CD4-positive, alpha-beta T cell (primary cell): ENCODE measurements around the gene VSIG10L2. TPM values are rescaled to one million over a fixed set of nuclear protein-coding genes. Genes with fewer than 3 reads are reported as not detected.

Experiments used
- ATAC-seq: fragments of 200-7000 bp; cut with Tn5 transposase; one replicate; pipeline ENCODE4 v1.10.0; 2022; ENCODE audit warnings: mild to moderate bottlenecking; ENCODE audit not compliant: poor library complexity
- CTCF ChIA-PET: fragments of 350-600 bp; sonication (Branson Sonifier 250); formaldehyde crosslinking; loops from one replicate; lab custom pipeline; 2021; ENCODE audit warnings: antibody characterized with exemption, inconsistent platforms; lab: Charles Lee
- POLR2A ChIA-PET: fragments of 350-600 bp; sonication (Branson Sonifier 250); formaldehyde crosslinking; loops from one replicate; lab custom pipeline; 2021; ENCODE audit warnings: antibody characterized with exemption, inconsistent platforms; lab: Charles Lee
- DNase-seq, 14 experiments: peaks; one replicate each; pipeline ENCODE4 v3.0.0-alpha.2; 2013 to 2020; ENCODE audit warnings: mixed read lengths in 2 of 14
- H3K27ac ChIP-seq, 2 donors: one replicate each; pipeline versions ENCODE4 v1.5.1 to v1.7.0; 2013; ENCODE audit warnings: low read length in 2 of 2, low read depth in 1 of 2, mild to moderate bottlenecking in 1 of 2
- H3K27me3 ChIP-seq, 2 experiments: 1 replicate in 1 of 2; 2 replicates in 1 of 2; pipeline versions ENCODE4 v1.6.1 to v1.7.0; 2013; ENCODE audit warnings: low read length in 2 of 2, control low read depth in 1 of 2, mild to moderate bottlenecking in 1 of 2, moderate library complexity in 1 of 2; ENCODE audit not compliant: insufficient read depth in 2 of 2, control insufficient read depth in 1 of 2
- H3K36me3 ChIP-seq: one replicate; pipeline ENCODE4 v1.6.1; 2013; ENCODE audit warnings: low read length, control low read depth; ENCODE audit not compliant: insufficient read depth
- H3K4me1 ChIP-seq: one replicate; pipeline ENCODE4 v1.6.1; 2013; ENCODE audit warnings: low read length, control low read depth; ENCODE audit not compliant: insufficient read depth
- H3K4me3 ChIP-seq: one replicate; pipeline ENCODE4 v1.5.1; 2013; ENCODE audit warnings: mild to moderate bottlenecking, low read length, moderate library complexity
- H3K9me3 ChIP-seq, 2 experiments: 1 replicate in 1 of 2; 2 replicates in 1 of 2; pipeline versions ENCODE4 v1.6.1 to v1.7.0; 2013; ENCODE audit warnings: low read length in 2 of 2, mild to moderate bottlenecking in 2 of 2, control low read depth in 1 of 2, moderate library complexity in 1 of 2; ENCODE audit not compliant: control insufficient read depth in 1 of 2, insufficient read depth in 1 of 2
- H3K27ac Mint-ChIP-seq: one replicate; pipeline ENCODE4 v1.8.0; 2020; ENCODE audit warnings: mixed read lengths
- H3K27me3 Mint-ChIP-seq: one replicate; pipeline ENCODE4 v1.8.0; 2021; ENCODE audit warnings: mixed read lengths
- H3K36me3 Mint-ChIP-seq: one replicate; pipeline ENCODE4 v1.8.0; 2021; ENCODE audit warnings: low read depth, mixed read lengths
- H3K4me1 Mint-ChIP-seq: one replicate; pipeline ENCODE4 v1.8.0; 2021; ENCODE audit warnings: low read depth, mixed read lengths
- H3K4me3 Mint-ChIP-seq: one replicate; pipeline ENCODE4 v1.8.0; 2020; ENCODE audit warnings: mild to moderate bottlenecking, mixed read lengths
- H3K9me3 Mint-ChIP-seq: one replicate; pipeline ENCODE4 v1.8.0; 2020; ENCODE audit warnings: mixed read lengths
- intact Hi-C, 2 experiments: fragments of 100-400 bp; cut with DNase I in 1 of 2; cut with micrococcal nuclease in 1 of 2; formaldehyde crosslinking; loops; one replicate each; pipeline versions ENCODE4 v1.15.1 to v1.9.0; 2023 to 2025; cut with DNase I, micrococcal nuclease
- total RNA-seq, 174 experiments: library from RNA in 2 of 174; stranded (reverse) in 2 of 174; gene quantifications; one replicate each; pipeline ENCODE4 v1.2.3 and lab custom pipeline; 2021 to 2026
- TF ChIP-seq, protein P1 (sequence below): fragments of 200-600 bp; IDR thresholded peaks from one replicate; pipeline ENCODE4 v1.8.0; 2022; ENCODE audit warnings: antibody characterized with exemption, mild to moderate bottlenecking

Gene VSIG10L2
- total RNA-seq, 2 experiments from 2014 or later = not detected

DNA sequence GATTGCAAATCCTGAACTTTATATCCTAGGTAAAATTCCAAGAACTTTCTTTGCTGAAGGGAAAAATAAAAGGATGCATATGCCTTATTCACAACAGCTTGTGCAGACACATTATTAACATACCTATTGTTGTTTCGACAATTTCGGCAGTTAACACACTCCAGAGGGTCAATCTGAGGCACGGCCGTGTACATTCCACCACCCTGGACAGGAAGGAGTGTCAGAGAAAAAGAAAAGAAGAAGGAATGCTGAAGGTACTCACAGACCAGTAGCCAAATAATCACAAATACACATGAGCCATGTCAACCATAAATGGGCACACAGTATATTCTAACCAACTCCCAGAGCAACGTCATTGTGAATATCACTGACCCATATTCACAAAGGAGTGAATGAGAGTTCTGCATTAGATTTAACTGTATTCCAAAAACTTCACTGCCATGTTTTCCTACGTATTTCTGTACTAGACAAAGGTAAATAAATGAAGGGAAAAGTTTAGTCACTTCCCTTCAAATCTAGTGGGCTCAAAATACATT lies 32.4 kb downstream of the VSIG10L2 start:
- Histone ChIP-seq H3K4me3 (no peak overlapping the region), H3K36me3 (no peaks in the 10 kb centered on the region), H3K9me3 (no peaks in the 10 kb centered on the region), H3K27ac (no peak overlapping the region), H3K27me3 (no peaks in the 10 kb centered on the region), H3K4me1 (no peaks in the 10 kb centered on the region)
- peaks cover 7% of the 10 kb centered on the region for H3K36me3 Mint-ChIP-seq
- intact Hi-C loops = no loop called here
- ChIA-PET POLR2A (no interaction called here), CTCF (no interaction called here)
- no peaks in the 10 kb centered on the region for H3K4me1 Mint-ChIP-seq
- no peak for DNase-seq
- no peak overlapping the region for H3K4me3 Mint-ChIP-seq
- no peak for ATAC-seq
- no peaks in the 10 kb centered on the region for H3K27me3 Mint-ChIP-seq
- TF ChIP-seq, protein P1, sequence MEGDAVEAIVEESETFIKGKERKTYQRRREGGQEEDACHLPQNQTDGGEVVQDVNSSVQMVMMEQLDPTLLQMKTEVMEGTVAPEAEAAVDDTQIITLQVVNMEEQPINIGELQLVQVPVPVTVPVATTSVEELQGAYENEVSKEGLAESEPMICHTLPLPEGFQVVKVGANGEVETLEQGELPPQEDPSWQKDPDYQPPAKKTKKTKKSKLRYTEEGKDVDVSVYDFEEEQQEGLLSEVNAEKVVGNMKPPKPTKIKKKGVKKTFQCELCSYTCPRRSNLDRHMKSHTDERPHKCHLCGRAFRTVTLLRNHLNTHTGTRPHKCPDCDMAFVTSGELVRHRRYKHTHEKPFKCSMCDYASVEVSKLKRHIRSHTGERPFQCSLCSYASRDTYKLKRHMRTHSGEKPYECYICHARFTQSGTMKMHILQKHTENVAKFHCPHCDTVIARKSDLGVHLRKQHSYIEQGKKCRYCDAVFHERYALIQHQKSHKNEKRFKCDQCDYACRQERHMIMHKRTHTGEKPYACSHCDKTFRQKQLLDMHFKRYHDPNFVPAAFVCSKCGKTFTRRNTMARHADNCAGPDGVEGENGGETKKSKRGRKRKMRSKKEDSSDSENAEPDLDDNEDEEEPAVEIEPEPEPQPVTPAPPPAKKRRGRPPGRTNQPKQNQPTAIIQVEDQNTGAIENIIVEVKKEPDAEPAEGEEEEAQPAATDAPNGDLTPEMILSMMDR = no peak
- H3K27ac Mint-ChIP-seq = no peak overlapping the region
- no peaks in the 10 kb centered on the region for H3K9me3 Mint-ChIP-seq

DNA sequence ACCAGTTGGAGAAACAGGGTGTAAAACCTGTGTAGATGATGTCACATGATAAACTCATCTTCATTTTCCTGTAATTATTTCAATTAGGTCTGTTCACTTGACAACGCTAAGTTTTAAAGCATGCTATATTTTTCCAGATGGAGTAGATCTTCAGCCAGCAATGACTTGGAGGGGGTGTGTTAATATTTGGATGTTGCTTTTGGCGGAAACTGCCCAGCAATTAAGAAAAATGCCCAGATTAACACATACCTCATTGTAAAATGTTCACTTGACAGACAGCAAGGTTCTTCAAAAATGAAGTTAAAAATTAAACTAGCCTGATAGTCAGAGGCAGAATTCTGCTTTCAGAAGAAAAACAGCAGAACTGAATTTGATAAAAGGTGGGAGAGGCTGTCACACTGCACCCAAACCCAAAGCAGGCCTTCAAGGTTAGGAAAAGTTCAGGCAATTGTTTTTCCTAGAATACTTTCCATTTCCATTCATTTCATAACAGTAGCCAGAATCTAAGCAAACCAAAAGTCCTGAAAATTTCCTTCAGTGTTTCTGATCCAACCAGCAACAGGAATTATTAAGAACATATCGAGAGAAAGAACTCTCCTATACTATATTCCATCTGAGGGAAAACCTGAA lies 33.0 kb downstream of the VSIG10L2 start:
- Mint-ChIP-seq H3K36me3 (peaks cover 13% of the 10 kb centered on the region), H3K9me3 (no peaks in the 10 kb centered on the region), H3K27me3 (no peaks in the 10 kb centered on the region), H3K4me3 (no peak overlapping the region), H3K4me1 (no peaks in the 10 kb centered on the region), H3K27ac (no peak overlapping the region)
- Histone ChIP-seq H3K27me3 (no peaks in the 10 kb centered on the region), H3K4me1 (no peaks in the 10 kb centered on the region), H3K27ac (no peak overlapping the region), H3K9me3 (no peaks in the 10 kb centered on the region), H3K36me3 (no peaks in the 10 kb centered on the region), H3K4me3 (no peak overlapping the region)
- ATAC-seq = no peak
- TF ChIP-seq, protein P1 = no peak
- CTCF ChIA-PET = no interaction called here
- POLR2A ChIA-PET = no interaction called here
- DNase-seq = no peak
- intact Hi-C loops = no loop called here

DNA sequence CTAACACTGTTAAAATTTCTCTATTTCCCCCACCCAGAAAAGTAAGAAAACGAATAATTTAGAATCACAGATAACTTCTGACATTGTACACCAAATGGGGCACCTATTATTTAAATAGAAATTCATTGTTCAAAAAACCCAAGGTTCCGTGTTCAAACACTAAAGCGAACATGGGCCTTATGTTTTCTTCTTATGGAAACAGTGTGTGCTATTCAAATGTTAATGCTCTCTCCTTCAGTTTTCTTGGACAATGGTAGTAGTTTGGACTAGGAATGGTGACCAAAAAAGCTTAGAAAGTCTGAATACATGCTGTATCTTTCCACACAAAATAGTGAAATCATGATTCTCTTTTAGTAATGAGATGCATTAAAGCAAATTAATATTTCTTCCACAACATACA lies 33.7 kb downstream of the VSIG10L2 start:
- ATAC-seq = no peak
- H3K4me3 Mint-ChIP-seq = no peak overlapping the region

More for the DNA sequence above, 33.7 kb downstream of the VSIG10L2 start:
- Histone ChIP-seq H3K27me3 (no peaks in the 10 kb centered on the region), H3K4me1 (no peaks in the 10 kb centered on the region), H3K4me3 (no peak overlapping the region), H3K27ac (no peak overlapping the region), H3K9me3 (no peaks in the 10 kb centered on the region), H3K36me3 (no peaks in the 10 kb centered on the region)
- ChIA-PET CTCF (no interaction called here), POLR2A (no interaction called here)
- Mint-ChIP-seq H3K4me1 (no peaks in the 10 kb centered on the region), H3K36me3 (peaks cover 13% of the 10 kb centered on the region), H3K9me3 (no peaks in the 10 kb centered on the region), H3K27ac (no peak overlapping the region), H3K27me3 (no peaks in the 10 kb centered on the region)
- TF ChIP-seq, protein P1 = no peak
- no peak for DNase-seq
- intact Hi-C loops = no loop called here
